ENCODE measurements around the gene ROGDI. TPM values are rescaled to one million over a fixed set of nuclear protein-coding genes. Genes with fewer than 3 reads are reported as not detected.

ROGDI gene
- total RNA-seq, 4 donors from 2014 or later: 37.6 to 85.9 (median 62.6) TPM

DNA sequence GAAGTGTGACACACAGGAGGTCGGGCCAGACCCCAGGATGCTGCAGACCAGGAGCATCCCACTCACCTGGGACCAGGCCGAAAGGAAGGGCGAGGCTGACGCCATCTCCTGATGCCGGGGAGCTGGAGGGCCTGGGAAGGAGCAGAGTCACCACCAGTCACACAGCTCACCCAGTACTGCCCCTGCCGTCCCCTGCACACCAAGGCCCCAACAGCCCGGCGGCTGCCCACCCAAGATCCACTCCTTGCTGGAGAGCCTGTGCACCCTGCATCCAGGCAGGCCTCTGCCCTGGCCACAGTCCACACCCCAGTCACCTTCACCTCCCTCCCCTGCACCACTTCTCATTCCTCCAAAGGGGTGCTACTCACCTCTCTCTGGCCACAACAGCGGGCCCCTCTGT, 40.2 kb downstream of the ROGDI start:
- no peak for ATAC-seq
- Histone ChIP-seq H3K4me1 (peaks cover 0 to 40% (median 15%) of the 10 kb centered on the region in 3 donors), H3K36me3 (peaks cover 0 to 85% of the 10 kb centered on the region in 2 donors), H3K27me3 (no peaks in the 10 kb centered on the region), H3K9me3 (no peaks in the 10 kb centered on the region), H3K4me3 (no peak overlapping the region), H3K27ac (no peak overlapping the region)
- TF ChIP-seq, protein P1, sequence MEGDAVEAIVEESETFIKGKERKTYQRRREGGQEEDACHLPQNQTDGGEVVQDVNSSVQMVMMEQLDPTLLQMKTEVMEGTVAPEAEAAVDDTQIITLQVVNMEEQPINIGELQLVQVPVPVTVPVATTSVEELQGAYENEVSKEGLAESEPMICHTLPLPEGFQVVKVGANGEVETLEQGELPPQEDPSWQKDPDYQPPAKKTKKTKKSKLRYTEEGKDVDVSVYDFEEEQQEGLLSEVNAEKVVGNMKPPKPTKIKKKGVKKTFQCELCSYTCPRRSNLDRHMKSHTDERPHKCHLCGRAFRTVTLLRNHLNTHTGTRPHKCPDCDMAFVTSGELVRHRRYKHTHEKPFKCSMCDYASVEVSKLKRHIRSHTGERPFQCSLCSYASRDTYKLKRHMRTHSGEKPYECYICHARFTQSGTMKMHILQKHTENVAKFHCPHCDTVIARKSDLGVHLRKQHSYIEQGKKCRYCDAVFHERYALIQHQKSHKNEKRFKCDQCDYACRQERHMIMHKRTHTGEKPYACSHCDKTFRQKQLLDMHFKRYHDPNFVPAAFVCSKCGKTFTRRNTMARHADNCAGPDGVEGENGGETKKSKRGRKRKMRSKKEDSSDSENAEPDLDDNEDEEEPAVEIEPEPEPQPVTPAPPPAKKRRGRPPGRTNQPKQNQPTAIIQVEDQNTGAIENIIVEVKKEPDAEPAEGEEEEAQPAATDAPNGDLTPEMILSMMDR (IDR thresholded peaks at IDR 0.05): no peak
- TF ChIP-seq EP300 (IDR thresholded peaks at IDR 0.05) (no peak), POLR2AphosphoS5 (IDR thresholded peaks at IDR 0.05) (no peak), POLR2A (IDR thresholded peaks at IDR 0.05) (no peak)
- 68% methylated on average over 3 of the region's 9 CpGs; no CpG with 5 or more reads in 1 of the 2 donors for WGBS, 2 donors (ENCODE audit: low coverage in 1 of 2)

DNA sequence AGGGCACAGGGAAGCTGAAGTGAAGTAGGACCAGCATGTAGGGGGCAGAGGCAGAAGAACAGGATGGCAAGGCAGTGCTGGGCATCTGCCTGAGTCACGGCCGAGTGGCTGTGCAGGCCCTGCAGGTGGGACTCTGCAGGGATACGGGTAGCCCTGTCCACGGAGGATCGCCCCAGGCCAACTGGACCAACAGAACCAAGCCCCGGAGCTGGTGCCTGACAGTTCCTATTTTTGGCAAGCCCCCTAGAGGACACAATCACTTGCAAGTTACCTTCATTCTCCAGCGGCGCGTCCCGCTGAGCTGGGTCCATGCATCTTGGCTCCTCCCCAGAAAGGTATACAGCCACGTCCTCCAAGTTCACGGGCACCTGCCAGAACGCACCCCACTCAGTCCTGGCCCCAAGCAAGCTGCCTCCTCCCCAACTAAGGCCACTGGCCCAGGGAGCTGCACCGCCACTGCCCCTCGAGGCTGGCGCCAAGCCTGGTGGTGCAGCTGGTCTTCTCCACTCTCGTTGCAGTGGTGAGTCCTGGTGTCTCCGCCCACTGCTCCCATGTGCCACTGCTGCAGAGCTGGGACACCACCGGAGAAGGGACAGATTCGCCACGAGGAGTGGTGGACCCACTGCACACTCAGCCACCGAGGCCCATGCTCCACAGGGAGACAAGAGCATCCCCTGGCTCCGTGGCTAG, 42.1 kb downstream of the ROGDI start:
- H3K27me3 ChIP-seq: no peaks in the 10 kb centered on the region
- no peak overlapping the region for H3K4me3 ChIP-seq
- H3K36me3 ChIP-seq: peaks cover 0 to 100% of the 10 kb centered on the region in 2 donors
- H3K4me1 ChIP-seq: peaks cover 0 to 27% (median 6%) of the 10 kb centered on the region in 3 donors
- no peak for ATAC-seq
- whole genome bisulfite sequencing, 2 donors (ENCODE audit: low coverage in 1 of 2): no CpG with 5 or more reads among the region's 23 CpGs
- H3K27ac ChIP-seq: no peak overlapping the region
- H3K9me3 ChIP-seq: no peaks in the 10 kb centered on the region
- no peak for TF ChIP-seq EP300 (IDR thresholded peaks at IDR 0.05)

DNA sequence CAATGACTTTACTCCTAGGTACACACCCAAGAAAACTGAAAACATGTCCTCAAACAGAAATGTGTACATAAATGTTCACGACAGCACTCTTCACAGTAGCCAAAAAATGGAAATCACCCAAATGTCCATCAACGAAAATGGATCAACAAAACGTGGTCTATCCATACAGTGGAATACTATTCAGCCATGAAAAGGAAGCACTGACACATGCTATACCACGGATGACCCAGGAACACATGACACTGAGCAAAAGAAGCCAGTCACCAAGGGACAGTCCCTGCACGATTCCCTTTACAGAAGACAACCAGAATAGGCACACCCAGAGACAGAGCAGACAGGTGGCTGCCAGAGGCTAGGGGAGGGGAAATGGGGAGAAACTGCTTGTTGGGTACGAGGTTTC, 46.7 kb downstream of the ROGDI start:
- no peak for TF ChIP-seq POLR2A (IDR thresholded peaks at IDR 0.05)
- no peak for TF ChIP-seq POLR2AphosphoS5 (IDR thresholded peaks at IDR 0.05)
- TF ChIP-seq EP300 (IDR thresholded peaks at IDR 0.05): no peak
- TF ChIP-seq, protein P1 (IDR thresholded peaks at IDR 0.05): no peak
- Histone ChIP-seq H3K27ac (no peak overlapping the region), H3K4me1 (no peaks in the 10 kb centered on the region), H3K9me3 (no peaks in the 10 kb centered on the region), H3K36me3 (peaks cover 0 to 100% of the 10 kb centered on the region in 2 donors), H3K27me3 (no peaks in the 10 kb centered on the region), H3K4me3 (no peak overlapping the region)
- no peak for ATAC-seq
- WGBS, 2 donors (ENCODE audit: low coverage in 1 of 2): 96 to 100% methylated on average over 3 to 6 of the region's 6 CpGs

DNA sequence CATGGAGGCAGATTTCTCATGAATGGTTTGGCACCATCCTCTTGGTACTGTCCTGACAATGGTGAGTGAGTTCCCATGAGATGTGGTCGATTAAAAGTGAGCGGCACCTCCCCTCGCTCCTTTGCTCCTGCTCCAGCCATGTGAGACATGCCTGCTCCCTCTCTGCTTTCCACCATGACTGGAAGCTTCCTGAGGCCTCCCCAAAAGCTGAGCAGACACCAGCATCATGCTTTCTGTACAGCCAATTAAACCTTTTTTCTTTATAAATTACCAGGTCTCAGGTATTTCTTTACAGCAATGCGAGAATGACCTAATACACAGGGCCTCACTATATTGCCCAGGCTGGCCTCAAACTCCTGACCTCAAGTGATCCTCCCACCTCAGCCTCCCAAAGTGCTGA, 47.6 kb downstream of the ROGDI start:
- peaks cover 0 to 100% of the 10 kb centered on the region in 2 donors for H3K36me3 ChIP-seq
- WGBS, 2 donors (ENCODE audit: low coverage in 1 of 2): 95 to 100% methylated on average over 3 of the region's 4 CpGs
- H3K27ac ChIP-seq: no peak overlapping the region
- H3K27me3 ChIP-seq: no peaks in the 10 kb centered on the region
- no peak for ATAC-seq
- H3K9me3 ChIP-seq: no peaks in the 10 kb centered on the region
- H3K4me1 ChIP-seq: no peaks in the 10 kb centered on the region
- no peak overlapping the region for H3K4me3 ChIP-seq
- TF ChIP-seq, protein P1 (IDR thresholded peaks at IDR 0.05): no peak
- TF ChIP-seq POLR2A (IDR thresholded peaks at IDR 0.05) (no peak), POLR2AphosphoS5 (IDR thresholded peaks at IDR 0.05) (no peak), EP300 (IDR thresholded peaks at IDR 0.05) (no peak)

DNA sequence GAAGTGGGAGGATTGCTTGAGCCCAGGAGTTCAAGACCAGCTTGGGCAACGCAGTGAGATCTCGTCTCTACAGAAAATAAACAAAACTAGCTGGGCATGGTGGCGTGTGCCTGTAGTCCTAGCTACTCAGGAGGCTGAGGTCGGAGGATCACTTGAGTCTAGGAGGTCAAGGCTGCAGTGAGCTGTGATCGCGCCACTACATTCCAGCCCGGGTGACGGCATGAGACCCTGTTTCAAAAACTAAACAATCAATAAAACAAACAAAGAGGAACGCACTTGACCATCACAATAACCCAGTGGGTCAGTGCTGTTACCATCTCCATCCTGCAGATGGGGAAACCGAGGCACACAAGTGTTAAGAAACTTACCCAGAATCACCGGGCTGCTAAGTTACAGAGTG, 49.2 kb downstream of the ROGDI start:
- WGBS, 2 donors (ENCODE audit: low coverage in 1 of 2): 97 to 100% methylated on average over 2 to 5 of the region's 11 CpGs
- ATAC-seq: no peak
- H3K36me3 ChIP-seq: peaks cover 0 to 99% of the 10 kb centered on the region in 2 donors

More for the DNA sequence above, 49.2 kb downstream of the ROGDI start:
- no peak overlapping the region for H3K27ac ChIP-seq
- no peak overlapping the region for H3K4me3 ChIP-seq
- H3K9me3 ChIP-seq: no peaks in the 10 kb centered on the region
- no peaks in the 10 kb centered on the region for H3K27me3 ChIP-seq
- TF ChIP-seq POLR2A (IDR thresholded peaks at IDR 0.05) (no peak), POLR2AphosphoS5 (IDR thresholded peaks at IDR 0.05) (no peak), EP300 (IDR thresholded peaks at IDR 0.05) (no peak)
- TF ChIP-seq, protein P1 (IDR thresholded peaks at IDR 0.05): no peak
- H3K4me1 ChIP-seq: no peaks in the 10 kb centered on the region

All from gastroesophageal sphincter (tissue), 4 donors.